GM12874 (cell line): Measurements from ENCODE around the gene PKN3.

Experiments used
- CTCF ChIP-seq: IDR thresholded peaks from 2 replicates; pipeline ENCODE4 v1.5.1; 2011; ENCODE audit warnings: low read depth, mild to moderate bottlenecking, control low read depth, low read length, moderate library complexity; ENCODE audit not compliant: insufficient read depth

PKN3 gene

GRCh38 chr9:128729302-128729701 lies 27.0 kb downstream of the PKN3 start:
- TF ChIP-seq CTCF: no peak

DNA sequence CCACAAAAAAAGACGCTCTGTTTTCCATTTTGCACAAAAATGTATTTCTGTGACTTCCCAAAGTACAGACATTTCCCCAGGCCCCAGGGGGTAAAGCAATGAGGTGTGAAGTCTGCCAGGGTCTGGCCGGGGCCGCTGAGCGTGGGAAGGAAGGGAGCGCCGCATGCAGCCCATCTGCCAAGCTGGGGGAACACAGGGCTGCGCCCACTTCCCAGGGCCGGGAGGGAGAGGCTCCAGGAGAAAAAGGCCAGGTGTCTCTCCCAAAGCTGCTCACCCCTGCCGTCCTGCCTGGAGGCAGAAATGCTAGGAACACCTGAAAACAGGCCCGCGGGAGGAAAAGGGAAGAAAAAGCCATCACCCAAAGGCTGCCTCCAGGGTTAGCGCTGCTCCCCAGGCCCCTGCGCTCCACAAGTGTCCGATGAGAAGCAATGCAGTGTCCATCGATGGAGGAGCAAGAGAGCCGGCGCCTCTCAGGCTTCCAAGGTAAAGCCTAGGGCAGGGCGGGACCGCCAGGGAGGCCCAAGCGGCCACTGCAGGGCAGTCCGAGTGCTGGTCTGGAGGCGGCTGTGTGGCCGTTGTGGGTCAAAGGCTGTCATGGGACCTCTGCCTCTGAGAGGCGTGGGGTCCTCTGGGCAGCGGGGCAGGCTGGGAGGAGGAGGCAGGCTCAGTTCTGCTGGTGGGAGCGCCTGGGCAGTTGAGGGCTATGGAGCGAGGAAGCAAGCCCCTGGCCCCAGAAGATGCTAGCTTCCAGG lies 27.6 kb downstream of the PKN3 start:
- TF ChIP-seq CTCF: no peak

DNA sequence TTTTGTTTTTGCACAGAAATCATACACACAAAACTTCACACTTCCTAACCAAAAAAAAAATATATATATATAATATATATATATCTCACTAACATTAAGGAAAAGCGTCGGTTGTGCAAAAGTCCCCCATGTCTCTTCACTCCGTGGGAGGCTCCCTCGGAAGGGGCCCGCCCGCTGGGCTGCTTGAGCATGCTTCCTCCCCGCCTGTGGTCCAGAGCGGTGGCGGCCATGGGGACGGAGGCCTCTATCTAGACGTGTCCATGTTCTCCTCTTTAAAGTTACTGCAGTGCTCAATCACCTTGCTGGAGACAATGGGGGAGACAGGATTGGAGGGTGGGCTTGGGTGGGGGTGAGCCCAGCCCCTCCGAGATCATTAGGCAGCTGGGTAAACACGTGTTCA lies 28.8 kb downstream of the PKN3 start:
- no peak for TF ChIP-seq CTCF

GRCh38 chr9:128731691-128732090 lies 29.4 kb downstream of the PKN3 start:
- no peak for TF ChIP-seq CTCF

DNA sequence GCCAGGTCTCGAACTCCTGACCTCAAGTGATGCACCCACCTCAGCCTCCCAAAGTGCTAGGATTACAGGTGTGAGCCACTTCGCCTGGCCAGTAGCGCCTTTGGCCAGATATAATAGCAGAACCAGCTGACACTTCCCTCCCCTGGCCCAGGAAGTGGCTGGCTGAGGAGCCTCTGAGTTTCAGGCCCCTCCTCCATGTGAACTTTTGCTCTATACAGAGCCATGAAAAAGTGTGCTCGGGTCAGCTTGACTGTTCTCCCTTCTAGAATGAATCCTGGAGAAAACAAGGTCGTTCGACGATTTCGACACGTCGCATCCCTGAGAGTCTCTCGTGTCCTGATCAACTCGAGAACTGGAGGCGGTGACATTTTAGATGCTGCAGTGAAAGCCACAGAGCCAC lies 30.3 kb downstream of the PKN3 start:
- TF ChIP-seq CTCF: no peak

GRCh38 chr9:128733256-128733655 lies 31.0 kb downstream of the PKN3 start:
- no peak for TF ChIP-seq CTCF

DNA sequence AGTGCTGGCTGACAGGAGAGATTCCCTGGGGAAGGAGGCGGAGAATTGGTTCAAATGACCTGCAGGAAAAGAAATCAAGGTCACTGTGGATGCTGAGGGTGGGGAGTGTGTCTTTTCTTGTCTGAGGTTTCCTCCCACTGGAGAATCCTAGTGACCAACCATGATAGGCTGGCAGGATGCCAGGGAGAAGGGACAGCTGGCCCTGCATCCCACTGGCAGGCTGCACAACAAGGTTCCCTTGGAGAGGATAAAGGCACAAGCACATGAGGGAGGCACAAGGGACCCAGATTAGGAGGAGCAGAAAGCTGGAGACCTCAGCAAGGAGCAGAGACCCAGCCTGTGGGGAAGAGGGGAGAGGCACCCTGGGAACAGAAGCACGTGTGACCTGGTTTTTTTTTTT lies 33.1 kb downstream of the PKN3 start:
- TF ChIP-seq CTCF: no peak

DNA sequence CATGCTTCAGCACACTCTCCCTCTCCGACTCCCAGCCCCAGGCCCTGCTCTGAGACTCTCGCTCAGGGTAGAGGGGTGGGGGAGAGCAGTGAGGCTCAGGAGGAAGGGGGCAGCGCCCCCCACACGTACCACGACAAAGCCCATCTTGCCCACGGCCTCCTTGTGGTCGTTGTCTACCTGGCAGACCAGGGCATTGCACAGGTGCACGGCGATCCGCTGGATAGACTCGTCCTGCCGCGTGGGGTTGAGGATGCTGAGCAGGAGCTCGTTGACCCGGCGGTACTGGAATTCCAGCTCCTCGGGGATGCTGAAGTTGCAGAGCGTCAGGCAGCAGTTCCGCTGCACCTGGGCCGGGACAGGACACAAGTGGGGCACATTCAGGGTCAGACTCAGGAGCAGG lies 40.1 kb downstream of the PKN3 start:
- no peak for TF ChIP-seq CTCF
